HL-60/S4 treated with phorbol 12-myristate 13-acetate at 8.2 ng/mL for 4 days and 3 days (cell line): Measurements from ENCODE around the gene TMEM240.
"Not testable (repeated sequence)": the region's sequence is repeated elsewhere in the genome, so short reads cannot be mapped to it uniquely, and the experiment has no call there.

ENCODE experiments used
- in situ Hi-C: fragments of 300-500 bp; cut with MboI; formaldehyde crosslinking; loops from 2 replicates; pipeline ENCODE4 v1.15.0; 2022; ENCODE audit warnings: low sequenced_read_pairs

Gene TMEM240

GRCh38 chr1:1527092-1527816 lies 13.2 kb downstream of the TMEM240 start:
- in situ Hi-C loops, result no loop called here

- in situ Hi-C loops, result not testable (repeated sequence)
These were observed 13.9 kb downstream of the TMEM240 start for GRCh38 chr1:1526476-1526875.

GRCh38 chr1:1524750-1525383 lies 15.6 kb downstream of the TMEM240 start:
- in situ Hi-C loops, result not testable (repeated sequence)

- in situ Hi-C loops, result not testable (repeated sequence)
These were observed 16.8 kb downstream of the TMEM240 start for GRCh38 chr1:1523651-1524050.

GRCh38 chr1:1523226-1523625 lies 17.2 kb downstream of the TMEM240 start:
- in situ Hi-C loops, result not testable (repeated sequence)

GRCh38 chr1:1522536-1522935 lies 17.9 kb downstream of the TMEM240 start:
- in situ Hi-C loops, result not testable (repeated sequence)

GRCh38 chr1:1521331-1521730 lies 19.1 kb downstream of the TMEM240 start:
- in situ Hi-C loops, result no loop called here

GRCh38 chr1:1519805-1520505 lies 20.5 kb downstream of the TMEM240 start:
- in situ Hi-C loops, result not testable (repeated sequence)

GRCh38 chr1:1518621-1519007 lies 21.8 kb downstream of the TMEM240 start:
- in situ Hi-C loops, result not testable (repeated sequence)

GRCh38 chr1:1517973-1518620 lies 22.3 kb downstream of the TMEM240 start:
- in situ Hi-C loops, result no loop called here

- in situ Hi-C loops, result not testable (repeated sequence)
These were observed 23.5 kb downstream of the TMEM240 start for GRCh38 chr1:1516923-1517322.

GRCh38 chr1:1514376-1514775 lies 26.0 kb downstream of the TMEM240 start:
- in situ Hi-C loops, result not testable (repeated sequence)

- in situ Hi-C loops, result not testable (repeated sequence)
These were observed 26.7 kb downstream of the TMEM240 start for GRCh38 chr1:1513675-1514074.

GRCh38 chr1:1512425-1512824 lies 28.0 kb downstream of the TMEM240 start:
- in situ Hi-C loops, result not testable (repeated sequence)

- in situ Hi-C loops, result no loop called here
These were observed 28.7 kb downstream of the TMEM240 start, which contains the start of gene ATAD3A for GRCh38 chr1:1511533-1512285. Gene ATAD3A, plus strand, starts transcription at chr1:1512162. Its CDS starts 107 bp downstream, at chr1:1512269.

- in situ Hi-C loops, result no loop called here
These were observed 29.4 kb downstream of the TMEM240 start for GRCh38 chr1:1510912-1511532.

- in situ Hi-C loops, result not testable (repeated sequence)
These were observed 31.0 kb downstream of the TMEM240 start for GRCh38 chr1:1509465-1509850.

GRCh38 chr1:1508775-1509464 lies 31.5 kb downstream of the TMEM240 start:
- in situ Hi-C loops, result not testable (repeated sequence)

- in situ Hi-C loops, result no loop called here
These were observed 33.1 kb downstream of the TMEM240 start for GRCh38 chr1:1507305-1507704.

GRCh38 chr1:1505801-1506200 lies 34.6 kb downstream of the TMEM240 start:
- in situ Hi-C loops, result not testable (repeated sequence)
